Smooth muscle cell (in vitro differentiated cells): ENCODE results near the gene SBF2. TPM values are rescaled to one million over a fixed set of nuclear protein-coding genes. Genes with fewer than 3 reads are reported as not detected.

ENCODE experiments used
- DNase-seq: peaks from one replicate; lab custom pipeline; 2025; ENCODE audit not compliant: unreplicated experiment; lab: John Stamatoyannopoulos, UW
- H2AFZ ChIP-seq: fragments of 200-600 bp; sonication (generic); 2 replicates; pipeline ENCODE4 v1.6.0; 2016; ENCODE audit warnings: antibody characterized with exemption, low read depth, mild to moderate bottlenecking
- H3F3A ChIP-seq: fragments of 200-600 bp; sonication (generic); 2 replicates; pipeline ENCODE4 v1.6.0; 2017; ENCODE audit warnings: antibody characterized with exemption, low read depth
- H3K27ac ChIP-seq: fragments of 200-600 bp; sonication (generic); 2 replicates; pipeline ENCODE4 v1.5.1; 2016; ENCODE audit warnings: low read depth, mild to moderate bottlenecking
- H3K27me3 ChIP-seq: fragments of 200-600 bp; sonication (generic); 2 replicates; pipeline ENCODE4 v1.6.1; 2016; ENCODE audit warnings: low read depth, mild to moderate bottlenecking
- H3K36me3 ChIP-seq: fragments of 200-600 bp; sonication (generic); 2 replicates; pipeline ENCODE4 v1.5.1; 2016; ENCODE audit warnings: low read depth
- H3K4me1 ChIP-seq: fragments of 200-600 bp; sonication (generic); 2 replicates; pipeline ENCODE4 v1.5.1; 2016; ENCODE audit warnings: low read depth
- H3K4me2 ChIP-seq: fragments of 200-600 bp; sonication (generic); 2 replicates; pipeline ENCODE4 v1.6.0; 2016; ENCODE audit warnings: mild to moderate bottlenecking
- H3K4me3 ChIP-seq: fragments of 200-600 bp; sonication (generic); 2 replicates; pipeline ENCODE4 v1.5.1; 2016; ENCODE audit warnings: mild to moderate bottlenecking
- H3K79me2 ChIP-seq: fragments of 200-600 bp; sonication (generic); 2 replicates; pipeline ENCODE4 v1.6.0; 2016; ENCODE audit warnings: low read depth, mild to moderate bottlenecking
- H3K9ac ChIP-seq: fragments of 200-600 bp; sonication (generic); 2 replicates; pipeline ENCODE4 v1.6.0; 2016; ENCODE audit warnings: low read depth
- H3K9me3 ChIP-seq: fragments of 200-600 bp; sonication (generic); replicated peaks from 2 replicates; pipeline ENCODE4 v1.5.1; 2016; ENCODE audit warnings: low read depth
- H4K20me1 ChIP-seq: fragments of 200-600 bp; sonication (generic); 2 replicates; pipeline ENCODE4 v1.6.0; 2016; ENCODE audit warnings: low read depth
- WGBS: methylation state at CpG from one replicate; pipeline ENCODE4 v1.1.7; 2016; ENCODE audit warnings: low lambda C conversion rate; 5-methylcytosine and 5-hydroxymethylcytosine counted together
- polyA plus RNA-seq: library from polyadenylated mRNA; unstranded; fragments of >200 nt; fragmentation: Nextera tagmentation; extraction: Ambion mirVana; gene quantifications from 2 replicates; pipeline ENCODE4 v1.2.1, GENCODE V29; 2016
- total RNA-seq: library from RNA; depleted of rRNA; stranded (reverse); fragments of >200 nt; gene quantifications from 2 replicates; pipeline ENCODE4 v1.2.3, GENCODE V29; 2014
- TF ChIP-seq, protein P1 (sequence below): fragments of 200-600 bp; sonication (generic); IDR thresholded peaks from 2 replicates; pipeline ENCODE4 v1.5.1; 2017; ENCODE audit warnings: borderline replicate concordance, mild to moderate bottlenecking, antibody characterized with exemption; ENCODE audit not compliant: insufficient read depth, poor library complexity, severe bottlenecking

Gene SBF2
- total and polyA plus RNA-seq, 2 experiments from 2014 or later, result 19.0 to 80.7 TPM

DNA sequence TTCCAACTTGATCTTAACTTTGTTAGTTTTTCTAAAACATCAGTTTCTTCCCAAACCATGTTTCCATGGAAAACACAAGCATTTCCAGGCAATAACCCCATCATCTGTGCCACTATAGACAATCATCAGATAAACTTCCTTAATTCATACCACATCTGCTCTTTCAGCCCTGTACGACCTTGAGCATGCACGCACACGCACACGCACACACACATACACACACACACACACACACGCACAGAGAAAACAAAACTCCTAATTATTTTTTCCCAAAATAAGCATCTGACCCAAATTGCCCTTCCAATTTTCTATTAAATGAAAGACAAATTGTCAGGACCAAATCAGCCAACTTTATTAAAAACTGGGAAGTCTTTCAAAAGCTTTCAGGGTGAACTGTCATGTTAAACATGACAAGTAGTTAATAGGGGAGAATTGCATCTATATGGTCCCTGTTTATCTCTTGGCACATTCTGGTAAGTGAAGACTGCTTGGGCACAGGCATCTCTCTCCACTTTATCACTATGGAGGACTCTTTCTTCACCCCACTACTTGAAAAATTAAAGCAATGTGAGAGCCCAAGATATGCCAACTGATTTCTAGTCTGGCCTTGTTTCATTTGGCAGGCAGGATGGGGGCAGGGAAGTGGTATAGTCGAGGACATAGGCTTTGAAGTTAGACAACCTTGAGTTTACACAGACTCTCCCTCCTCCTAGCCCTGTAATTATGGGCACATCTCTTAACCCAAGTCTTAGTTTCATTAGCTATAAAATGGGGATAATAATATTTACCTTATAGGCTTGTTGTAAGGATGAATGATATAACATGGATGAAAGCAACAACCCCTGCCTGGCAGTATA lies 25.9 kb upstream of the SBF2 start:
- TF ChIP-seq, protein P1, sequence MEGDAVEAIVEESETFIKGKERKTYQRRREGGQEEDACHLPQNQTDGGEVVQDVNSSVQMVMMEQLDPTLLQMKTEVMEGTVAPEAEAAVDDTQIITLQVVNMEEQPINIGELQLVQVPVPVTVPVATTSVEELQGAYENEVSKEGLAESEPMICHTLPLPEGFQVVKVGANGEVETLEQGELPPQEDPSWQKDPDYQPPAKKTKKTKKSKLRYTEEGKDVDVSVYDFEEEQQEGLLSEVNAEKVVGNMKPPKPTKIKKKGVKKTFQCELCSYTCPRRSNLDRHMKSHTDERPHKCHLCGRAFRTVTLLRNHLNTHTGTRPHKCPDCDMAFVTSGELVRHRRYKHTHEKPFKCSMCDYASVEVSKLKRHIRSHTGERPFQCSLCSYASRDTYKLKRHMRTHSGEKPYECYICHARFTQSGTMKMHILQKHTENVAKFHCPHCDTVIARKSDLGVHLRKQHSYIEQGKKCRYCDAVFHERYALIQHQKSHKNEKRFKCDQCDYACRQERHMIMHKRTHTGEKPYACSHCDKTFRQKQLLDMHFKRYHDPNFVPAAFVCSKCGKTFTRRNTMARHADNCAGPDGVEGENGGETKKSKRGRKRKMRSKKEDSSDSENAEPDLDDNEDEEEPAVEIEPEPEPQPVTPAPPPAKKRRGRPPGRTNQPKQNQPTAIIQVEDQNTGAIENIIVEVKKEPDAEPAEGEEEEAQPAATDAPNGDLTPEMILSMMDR, result no peak
- Histone ChIP-seq H3K36me3 (no peaks in the 10 kb centered on the region), H3K4me2 (no peak overlapping the region), H3K9ac (no peak overlapping the region), H4K20me1 (no peaks in the 10 kb centered on the region), H3K4me3 (no peak overlapping the region), H2AFZ (no peak overlapping the region), H3K27ac (no peak overlapping the region), H3K27me3 (no peaks in the 10 kb centered on the region), H3K79me2 (no peaks in the 10 kb centered on the region), H3F3A (no peaks in the 10 kb centered on the region), H3K9me3 (no peaks in the 10 kb centered on the region), H3K4me1 (peaks cover 41% of the 10 kb centered on the region)
- DNase-seq, result no peak
- 88% methylated on average over 6 of the region's 6 CpGs for WGBS

DNA sequence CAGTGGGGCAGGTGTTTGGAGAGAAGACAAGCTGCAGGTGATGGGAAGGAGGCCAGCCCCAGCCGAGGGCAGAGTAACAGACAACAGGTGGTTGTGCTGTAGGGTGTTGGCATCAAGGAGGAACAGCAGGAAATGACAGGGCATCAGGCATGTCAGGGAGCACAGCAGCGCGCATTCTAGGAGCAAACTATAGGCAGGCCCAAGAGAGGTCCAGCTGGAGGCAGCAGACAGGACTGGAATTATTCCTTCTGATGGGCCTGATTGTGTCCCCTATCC lies 24.4 kb upstream of the SBF2 start:
- Histone ChIP-seq H3K9me3 (no peaks in the 10 kb centered on the region), H3K27me3 (no peaks in the 10 kb centered on the region), H3F3A (no peaks in the 10 kb centered on the region), H3K27ac (no peak overlapping the region), H3K4me2 (no peak overlapping the region), H4K20me1 (no peaks in the 10 kb centered on the region), H2AFZ (no peak overlapping the region), H3K79me2 (no peaks in the 10 kb centered on the region), H3K36me3 (no peaks in the 10 kb centered on the region), H3K9ac (no peak overlapping the region), H3K4me3 (no peak overlapping the region), H3K4me1 (peaks cover 35% of the 10 kb centered on the region)
- TF ChIP-seq, protein P1, result no peak
- DNase-seq, result no peak
- 96% methylated on average over 3 of the region's 3 CpGs for WGBS

DNA sequence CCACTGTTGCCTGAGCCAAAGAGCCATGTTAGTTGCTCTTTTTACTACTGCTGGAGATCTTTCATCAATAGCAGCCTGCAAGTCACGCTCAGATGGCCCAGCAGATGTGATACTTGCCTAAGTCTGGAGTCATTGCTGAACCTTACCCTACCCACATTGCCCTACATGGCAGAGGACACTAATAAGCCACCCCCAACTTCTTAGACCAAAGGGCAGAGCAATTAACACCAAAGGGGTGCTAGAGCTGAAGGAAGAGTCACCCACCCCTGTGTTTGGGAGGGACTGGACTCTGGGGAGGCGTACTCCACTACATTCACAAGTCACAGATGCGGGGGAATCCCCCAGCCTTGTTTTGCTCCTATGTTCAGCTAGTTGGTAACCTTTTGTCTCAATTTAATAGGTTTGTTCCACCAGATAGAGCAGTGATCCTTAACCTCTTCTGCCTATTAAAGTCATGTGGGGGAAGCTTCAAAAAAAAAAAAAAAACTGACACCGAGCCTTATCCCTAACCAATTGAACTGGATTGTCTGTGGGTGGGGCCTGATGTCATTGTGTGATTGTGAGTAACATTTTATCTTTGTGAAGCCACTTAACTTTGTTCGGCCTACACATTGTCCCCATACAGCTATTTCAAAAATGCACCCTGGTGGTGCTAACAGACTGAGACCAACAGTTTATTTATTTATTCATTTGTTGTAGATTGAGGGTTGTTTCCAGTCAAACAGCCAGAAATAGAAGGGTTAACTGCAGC lies 23.9 kb upstream of the SBF2 start:
- H3K27me3 ChIP-seq, result no peaks in the 10 kb centered on the region
- H3K4me2 ChIP-seq, result no peak overlapping the region
- no peak overlapping the region for H3K9ac ChIP-seq
- H3K4me3 ChIP-seq, result no peak overlapping the region
- no peak overlapping the region for H2AFZ ChIP-seq
- no peak overlapping the region for H3K27ac ChIP-seq
- H3K9me3 ChIP-seq, result no peaks in the 10 kb centered on the region
- H3K4me1 ChIP-seq, result peaks cover 31% of the 10 kb centered on the region
- H3F3A ChIP-seq, result no peaks in the 10 kb centered on the region
- TF ChIP-seq, protein P1, result no peak
- no peaks in the 10 kb centered on the region for H3K36me3 ChIP-seq
- 88% methylated on average over 5 of the region's 5 CpGs for WGBS
- DNase-seq, result no peak
- H4K20me1 ChIP-seq, result no peaks in the 10 kb centered on the region
- no peaks in the 10 kb centered on the region for H3K79me2 ChIP-seq
